HG03097 (cell line): Measurements from ENCODE around the gene KRT9.
"Not testable (repeated sequence)": the region's sequence is repeated elsewhere in the genome, so short reads cannot be mapped to it uniquely, and the experiment has no call there.

Source experiments
- ATAC-seq: cut with Tn5 transposase; IDR thresholded peaks from one replicate; pipeline ENCODE4 v1.9.1; 2021; ENCODE audit not compliant: unreplicated experiment, low FRiP score

The KRT9 gene, protein sequence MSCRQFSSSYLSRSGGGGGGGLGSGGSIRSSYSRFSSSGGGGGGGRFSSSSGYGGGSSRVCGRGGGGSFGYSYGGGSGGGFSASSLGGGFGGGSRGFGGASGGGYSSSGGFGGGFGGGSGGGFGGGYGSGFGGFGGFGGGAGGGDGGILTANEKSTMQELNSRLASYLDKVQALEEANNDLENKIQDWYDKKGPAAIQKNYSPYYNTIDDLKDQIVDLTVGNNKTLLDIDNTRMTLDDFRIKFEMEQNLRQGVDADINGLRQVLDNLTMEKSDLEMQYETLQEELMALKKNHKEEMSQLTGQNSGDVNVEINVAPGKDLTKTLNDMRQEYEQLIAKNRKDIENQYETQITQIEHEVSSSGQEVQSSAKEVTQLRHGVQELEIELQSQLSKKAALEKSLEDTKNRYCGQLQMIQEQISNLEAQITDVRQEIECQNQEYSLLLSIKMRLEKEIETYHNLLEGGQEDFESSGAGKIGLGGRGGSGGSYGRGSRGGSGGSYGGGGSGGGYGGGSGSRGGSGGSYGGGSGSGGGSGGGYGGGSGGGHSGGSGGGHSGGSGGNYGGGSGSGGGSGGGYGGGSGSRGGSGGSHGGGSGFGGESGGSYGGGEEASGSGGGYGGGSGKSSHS

DNA sequence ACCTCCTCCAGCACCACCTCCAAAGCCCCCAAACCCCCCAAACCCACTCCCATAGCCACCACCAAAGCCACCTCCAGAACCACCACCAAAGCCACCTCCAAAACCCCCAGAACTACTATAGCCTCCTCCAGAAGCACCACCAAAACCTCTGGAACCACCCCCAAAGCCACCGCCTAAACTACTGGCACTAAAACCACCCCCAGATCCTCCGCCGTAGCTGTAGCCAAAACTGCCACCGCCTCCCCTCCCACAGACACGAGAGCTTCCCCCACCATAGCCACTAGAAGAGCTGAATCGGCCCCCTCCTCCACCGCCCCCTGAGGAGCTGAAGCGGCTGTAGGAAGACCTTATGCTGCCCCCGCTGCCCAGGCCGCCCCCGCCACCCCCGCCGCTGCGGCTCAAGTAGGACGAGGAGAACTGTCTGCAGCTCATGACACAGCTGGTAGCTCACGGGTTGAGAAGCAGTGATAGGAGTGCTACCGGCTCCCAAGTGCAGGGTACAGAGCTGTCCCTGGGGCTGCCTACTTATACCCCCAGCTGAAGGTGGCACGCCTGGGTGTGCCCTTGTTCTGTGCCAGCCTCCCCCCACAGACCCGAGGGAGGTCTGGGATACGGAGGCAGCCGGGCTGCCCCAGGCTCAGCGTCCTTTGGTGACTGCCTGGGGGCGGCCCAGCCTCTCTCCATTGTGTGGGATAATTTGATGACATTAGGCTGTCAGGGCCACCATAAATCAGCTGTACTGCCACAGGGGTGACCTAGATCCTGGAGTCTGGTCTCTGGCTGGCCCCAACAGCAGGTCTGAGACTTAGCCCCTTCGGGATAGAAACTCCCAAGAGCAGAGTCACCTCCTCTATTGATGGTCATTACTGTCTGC is at the start of gene KRT9:
TSS of gene KRT9 (minus strand) at position 499 of the 874 bp plus-strand sequence. CDS start at position 432, 67 bp downstream.
- no peak for ATAC-seq

DNA sequence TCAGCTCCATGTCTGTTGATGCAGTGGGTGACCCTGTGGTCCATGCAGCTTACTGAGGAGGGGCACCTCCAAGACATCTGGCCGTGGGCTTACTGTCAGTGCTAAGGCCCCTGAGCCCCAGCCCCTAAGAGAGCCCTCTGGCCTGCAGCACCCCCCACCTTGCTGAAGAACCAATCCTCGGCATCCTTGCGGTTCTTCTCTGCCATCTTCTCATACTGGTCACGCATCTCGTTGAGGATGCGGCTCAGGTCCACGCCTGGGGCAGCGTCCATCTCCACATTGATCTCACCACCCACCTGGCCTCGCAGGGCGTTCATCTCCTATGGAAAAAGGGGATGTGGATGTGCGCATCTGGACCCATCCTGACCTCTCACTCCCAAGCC is 49.6 kb upstream of the KRT9 start:
- not testable (repeated sequence) for ATAC-seq

DNA sequence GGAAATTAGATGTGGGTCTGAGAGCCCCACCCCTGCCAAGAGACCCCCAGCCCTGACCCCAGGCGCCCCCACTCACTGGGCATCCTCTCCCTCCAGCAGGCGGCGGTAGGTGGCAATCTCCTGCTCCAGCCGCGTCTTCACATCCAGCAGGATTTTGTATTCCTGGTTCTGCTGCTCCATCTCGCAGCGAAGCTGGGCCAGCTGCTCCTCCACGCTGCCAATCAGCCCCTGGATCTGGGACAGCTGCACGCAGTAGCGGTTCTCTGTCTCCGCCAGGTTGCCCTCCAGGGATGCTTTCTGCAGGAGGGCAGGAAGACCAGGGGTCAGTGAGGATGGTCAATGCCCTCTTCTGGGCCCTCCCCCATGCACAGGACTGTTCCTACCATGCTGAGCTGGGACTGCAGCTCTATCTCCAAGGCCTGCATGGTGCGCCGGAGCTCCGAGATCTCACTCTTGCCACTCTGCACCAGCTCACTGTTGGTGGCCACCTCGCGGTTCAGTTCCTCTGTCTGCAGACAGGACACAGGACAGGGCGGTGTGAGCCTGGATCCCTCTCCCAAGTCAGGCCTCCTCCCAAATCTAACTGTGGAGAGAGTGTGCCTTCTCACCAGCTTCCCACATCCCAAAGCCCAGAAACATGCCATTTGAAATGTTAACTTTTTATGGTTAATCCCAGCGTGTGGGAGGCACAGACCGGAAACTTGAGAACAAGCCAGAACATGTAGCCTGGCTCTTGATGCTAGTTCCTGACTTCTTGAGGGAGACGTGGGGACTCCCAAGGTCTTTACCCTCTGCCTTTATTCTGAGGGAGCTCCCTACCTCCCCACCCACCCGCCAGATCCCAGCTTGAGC is 49.0 kb upstream of the KRT9 start:
- no peak for ATAC-seq

DNA sequence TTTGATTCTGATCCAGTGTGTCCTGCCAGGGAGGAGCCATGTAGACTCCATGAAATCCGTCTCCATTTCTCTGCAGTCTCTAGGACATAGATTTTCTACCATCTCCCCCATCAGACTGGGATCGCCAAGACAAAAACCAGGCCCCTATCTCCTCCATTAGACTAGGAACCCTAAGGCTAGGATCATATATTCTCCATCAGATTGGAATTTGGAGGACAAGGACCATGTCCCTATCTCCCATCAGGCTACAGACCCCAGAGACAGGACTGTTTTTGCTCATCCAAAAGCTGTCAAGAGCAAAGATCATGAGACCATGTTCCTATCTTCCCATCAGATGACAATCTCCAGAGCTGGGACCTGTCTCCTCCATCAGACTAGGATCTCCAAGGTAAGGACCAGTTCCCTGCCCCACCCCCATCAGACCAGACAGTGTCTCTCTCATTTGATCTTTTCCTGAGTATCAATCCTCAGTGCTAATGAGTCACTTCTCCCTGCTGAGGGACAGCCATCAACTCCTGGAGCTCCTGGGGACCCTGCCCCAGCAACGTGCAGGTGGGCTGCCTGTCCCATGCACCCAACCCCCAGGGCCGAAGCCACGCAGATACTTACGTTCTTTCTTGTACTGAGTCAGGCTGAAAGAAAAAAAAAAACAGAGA is 48.2 kb upstream of the KRT9 start:
- not testable (repeated sequence) for ATAC-seq

DNA sequence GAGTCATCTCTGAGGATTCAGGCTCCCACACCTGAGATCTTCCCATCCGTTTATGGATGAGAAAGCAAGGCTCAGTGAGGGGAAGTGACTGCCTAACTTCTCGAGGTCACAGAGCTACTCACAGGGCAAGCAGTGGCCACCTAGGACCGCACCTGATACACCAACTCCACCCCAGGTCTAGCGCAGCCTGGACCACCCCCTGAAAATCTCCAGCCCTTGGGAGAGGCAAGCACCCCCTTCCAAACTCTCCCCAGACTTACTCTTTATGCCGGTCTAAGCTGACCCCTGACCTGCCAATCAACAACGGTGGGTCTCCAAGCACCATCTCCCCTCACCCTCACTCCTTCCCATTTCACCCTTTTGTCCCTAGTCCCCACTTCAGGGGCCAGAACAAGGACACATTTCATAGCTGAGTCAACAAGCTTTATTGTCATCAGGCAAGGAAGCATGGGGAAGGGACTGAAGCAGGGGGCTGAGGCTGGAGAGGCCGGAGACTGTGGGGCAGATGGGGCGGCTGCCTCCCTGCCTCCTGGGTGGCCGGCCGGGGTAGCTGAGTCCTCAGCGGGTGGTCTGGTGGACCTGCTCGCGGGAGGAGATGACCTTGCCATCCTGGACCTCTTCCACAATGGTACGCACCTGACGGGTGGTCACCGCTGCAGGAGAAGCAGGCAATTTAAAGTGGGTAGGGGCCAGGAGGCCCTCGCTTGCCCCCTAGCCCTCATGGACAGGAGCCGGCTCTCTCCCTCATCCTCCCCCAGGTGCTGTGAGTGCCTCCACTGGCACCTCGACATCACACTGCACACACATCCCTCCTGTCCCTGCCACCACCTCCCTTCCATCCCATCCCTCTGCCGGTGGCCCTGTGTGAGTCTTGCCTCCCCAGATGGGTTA is 47.4 kb upstream of the KRT9 start:
- ATAC-seq = no peak

DNA sequence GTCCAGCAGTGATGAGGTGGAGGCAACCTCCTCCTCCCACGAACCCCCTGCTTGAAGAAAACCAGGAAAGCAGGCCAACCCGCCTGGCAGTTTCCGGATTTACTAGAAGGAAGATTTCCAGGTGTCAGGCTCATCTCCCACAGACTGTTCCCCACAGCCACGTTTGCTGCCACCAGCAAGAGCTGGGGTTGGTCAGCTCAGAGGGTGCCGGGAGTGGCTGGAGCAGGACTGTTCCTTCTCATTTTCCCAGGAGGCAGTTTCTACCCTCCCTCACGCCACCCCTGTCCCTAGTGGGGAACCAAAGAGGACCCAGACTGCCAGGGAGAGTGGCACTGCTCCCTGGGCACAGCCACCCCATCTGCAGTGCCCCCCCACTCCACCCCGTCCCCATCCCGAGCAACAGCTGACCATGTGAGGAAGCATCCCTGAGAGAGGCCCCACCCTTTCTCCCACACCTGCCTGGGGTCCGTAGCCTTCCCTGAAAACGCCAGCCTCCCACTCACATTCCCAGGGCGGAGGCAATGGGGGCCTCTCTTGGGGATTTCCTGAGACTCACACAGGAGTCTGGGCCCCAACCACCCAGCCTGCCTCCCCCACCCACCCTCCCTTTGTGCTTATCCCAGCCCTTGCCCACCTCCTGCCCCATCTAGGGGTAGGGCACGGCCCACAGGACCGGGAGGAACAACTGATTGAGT is 46.6 kb upstream of the KRT9 start:
- no peak for ATAC-seq

DNA sequence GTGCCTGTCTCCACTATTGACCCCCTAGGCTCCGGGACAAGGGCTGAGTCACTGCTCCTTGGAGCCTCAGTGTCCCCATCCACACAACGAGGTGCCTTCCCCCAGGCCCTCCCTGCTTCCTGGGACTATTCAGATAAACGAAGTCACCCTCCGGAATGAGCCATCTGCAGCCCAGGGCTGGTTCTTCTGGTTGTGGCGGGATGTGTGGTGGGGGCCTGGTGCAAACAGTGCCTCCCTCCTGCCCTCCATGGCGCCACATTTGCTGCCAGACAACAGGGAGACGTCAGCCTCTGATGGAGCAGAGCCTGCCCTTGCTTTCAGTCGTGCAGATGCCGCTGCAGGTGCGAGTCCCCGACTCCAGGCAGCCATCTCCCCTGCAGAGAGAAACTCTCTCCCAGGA is 45.8 kb upstream of the KRT9 start:
- no peak for ATAC-seq

DNA sequence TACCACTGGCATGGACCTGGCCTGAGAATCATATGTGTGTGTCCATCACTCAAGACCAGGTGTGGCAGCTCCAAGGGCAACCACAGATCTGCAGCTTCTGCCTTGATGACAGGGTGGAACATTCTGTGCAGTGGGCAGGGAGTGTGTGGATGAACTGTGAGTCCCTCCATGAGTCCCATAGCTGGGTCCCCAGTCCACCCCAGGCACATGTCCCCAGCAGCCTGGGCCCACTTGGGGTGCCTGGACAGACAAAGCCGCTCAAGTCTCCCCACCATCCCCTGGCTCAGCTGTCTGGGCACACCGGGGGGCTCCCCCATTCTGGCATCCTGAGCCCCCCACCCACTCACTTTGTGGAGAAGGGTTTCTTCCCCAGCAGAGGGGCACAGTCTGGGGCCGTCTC is 45.3 kb upstream of the KRT9 start:
- no peak for ATAC-seq

DNA sequence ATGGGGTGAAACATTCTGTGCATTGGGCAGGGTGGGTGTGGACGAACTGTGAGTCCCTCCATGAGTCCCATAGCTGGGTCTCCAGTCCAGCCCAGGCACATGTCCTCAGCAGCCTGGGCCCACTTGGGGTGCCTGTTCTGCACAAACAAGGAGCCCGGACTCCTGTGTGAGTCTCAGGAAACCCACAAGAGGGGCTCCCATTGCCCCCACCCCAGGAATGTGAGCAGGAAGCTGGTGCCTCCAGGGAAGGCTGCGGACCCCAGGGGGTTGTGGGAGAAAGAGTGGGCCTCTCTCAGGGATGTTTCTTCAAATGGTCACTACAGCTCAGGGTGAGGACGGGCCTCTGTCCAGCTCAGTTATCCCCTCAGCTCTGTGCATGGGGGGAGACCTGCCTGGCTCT is 44.6 kb upstream of the KRT9 start:
- not testable (repeated sequence) for ATAC-seq

DNA sequence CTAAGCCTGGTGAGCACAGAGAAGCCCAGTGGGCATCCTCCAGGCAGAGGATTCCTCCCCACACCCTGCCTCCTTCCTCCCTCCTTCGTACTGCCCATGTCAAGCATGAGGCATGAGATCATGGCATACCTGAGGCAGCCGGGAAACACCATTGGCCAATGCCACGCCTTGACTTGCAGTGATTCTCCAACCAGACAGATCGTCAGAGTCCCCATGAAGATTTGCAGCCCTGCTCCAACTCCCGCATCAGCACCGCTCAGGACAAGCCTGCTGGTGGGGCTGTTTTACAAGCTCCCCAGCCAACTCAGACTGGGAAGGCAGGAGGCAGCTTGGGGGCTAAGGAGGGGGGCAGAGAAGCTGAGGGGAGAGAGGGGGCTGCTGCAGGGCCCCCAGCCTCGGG is 43.6 kb upstream of the KRT9 start:
- ATAC-seq = no peak

DNA sequence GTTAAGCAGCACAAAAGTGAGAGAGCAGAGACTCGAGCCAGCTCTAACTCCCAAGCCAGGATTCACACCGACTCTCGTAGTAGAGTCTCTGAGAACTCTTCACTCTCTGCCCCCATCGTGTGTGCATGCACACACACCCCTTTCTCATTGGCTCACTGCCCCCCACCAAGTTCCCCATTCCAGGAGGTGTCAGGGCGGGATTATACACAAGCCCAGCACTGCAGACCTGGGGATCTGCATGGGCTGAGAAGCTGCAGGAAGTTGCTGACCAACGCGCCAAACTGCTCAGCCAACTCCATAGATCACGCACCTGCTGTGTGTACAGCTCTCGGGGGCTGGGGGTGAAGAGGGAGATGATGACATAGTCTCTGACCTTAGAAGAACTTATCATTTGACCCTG is 42.9 kb upstream of the KRT9 start:
- not testable (repeated sequence) for ATAC-seq

DNA sequence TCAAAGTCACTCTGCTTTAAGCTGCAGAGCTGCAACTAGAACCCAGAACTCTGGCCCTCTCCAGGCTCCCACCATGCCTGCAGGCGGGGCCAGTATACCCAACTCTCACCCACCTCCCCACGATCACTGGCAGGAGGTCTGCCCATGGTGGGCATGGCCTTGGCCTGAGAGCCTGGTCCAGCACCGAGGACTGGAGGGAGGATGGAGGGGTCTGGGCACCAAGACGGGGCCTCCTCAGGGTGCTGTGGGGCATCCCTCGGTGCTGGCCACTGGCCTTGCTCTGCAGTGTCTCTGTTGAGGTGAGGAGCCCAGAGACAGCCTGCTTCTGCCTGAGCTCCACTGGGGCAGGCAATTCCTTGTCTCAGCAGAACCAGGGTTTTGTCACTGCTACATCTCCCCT is 42.2 kb upstream of the KRT9 start:
- no peak for ATAC-seq

DNA sequence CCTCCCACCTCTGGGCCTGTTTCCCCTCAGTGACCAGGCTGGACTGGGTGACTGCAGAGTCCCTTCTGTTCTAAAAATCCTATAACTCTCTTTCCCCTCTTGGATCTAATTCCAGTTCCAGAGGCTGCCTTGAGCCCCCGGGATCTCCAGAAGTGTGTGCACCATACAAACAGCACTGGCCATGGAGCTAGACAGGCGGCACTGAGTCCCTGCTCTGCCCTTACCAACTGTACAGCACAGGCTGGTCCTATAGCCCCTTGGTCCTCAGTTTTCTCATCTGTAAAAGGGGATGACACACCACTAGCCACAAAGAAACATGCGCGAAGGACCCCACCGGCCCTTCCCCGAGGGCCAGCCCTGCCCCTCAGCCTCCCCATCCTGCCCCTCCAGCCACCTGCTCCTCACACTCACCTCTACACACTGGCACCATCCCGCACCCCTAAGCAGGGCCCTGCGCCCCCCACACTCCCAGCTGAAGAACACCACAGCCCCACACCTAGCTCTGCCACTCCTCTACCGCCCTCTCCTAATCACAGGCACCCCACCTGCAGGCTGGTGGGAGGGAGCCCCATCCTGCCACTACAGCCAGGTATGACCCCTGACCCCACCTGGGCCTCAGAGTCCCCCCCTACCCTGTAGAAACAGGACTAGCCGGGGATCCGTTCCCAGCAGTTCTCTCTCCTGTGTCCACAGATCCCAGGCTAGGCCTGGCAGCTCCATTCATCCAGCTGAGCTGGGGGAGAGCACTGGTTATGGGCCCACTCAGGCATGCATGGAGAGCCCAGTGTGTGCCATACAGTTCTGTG is 41.6 kb upstream of the KRT9 start:
- no peak for ATAC-seq

DNA sequence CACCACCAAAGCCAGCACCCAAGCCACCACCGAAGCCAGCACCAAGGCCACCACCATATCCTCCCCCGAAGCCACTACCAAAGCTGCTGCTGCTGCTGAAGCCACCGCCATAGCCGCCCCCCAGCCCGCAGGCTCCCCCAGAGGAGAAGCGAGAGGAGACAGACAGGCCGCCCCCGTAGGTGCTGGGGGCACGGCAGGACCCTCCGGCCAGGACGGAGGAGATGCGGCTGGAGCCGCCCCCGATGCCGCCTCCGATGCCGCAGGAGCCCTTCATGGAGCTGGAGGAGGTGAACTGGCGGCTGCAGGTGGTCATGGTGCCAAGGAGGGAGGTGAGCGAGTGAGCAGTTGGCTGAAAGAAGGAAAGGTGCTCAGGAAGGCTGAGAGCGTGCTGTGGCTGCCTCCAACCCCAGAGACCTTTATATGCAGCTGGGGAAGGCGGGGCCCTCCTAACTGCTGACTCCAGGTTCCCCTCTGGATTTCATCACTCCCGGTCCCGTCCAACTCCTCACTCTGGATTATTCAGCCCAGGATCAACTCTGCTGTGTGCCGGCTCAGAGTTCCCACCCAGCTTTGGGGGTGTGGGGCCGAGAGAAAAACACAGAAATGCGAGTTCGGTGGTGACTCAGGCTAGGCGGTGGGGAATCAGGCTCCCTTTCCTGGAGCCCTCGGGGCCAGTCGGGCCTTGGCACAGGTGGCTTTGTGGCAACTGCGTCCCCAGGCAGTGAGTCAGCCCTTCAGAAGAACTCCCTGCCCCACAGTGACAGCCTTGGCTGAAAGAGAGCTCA is 40.7 kb upstream of the KRT9 start, which contains the start of gene KRT16:
TSS of gene KRT16 (minus strand) at position 392 of the 785 bp plus-strand sequence. CDS start at position 313, 79 bp downstream.
- not testable (repeated sequence) for ATAC-seq

DNA sequence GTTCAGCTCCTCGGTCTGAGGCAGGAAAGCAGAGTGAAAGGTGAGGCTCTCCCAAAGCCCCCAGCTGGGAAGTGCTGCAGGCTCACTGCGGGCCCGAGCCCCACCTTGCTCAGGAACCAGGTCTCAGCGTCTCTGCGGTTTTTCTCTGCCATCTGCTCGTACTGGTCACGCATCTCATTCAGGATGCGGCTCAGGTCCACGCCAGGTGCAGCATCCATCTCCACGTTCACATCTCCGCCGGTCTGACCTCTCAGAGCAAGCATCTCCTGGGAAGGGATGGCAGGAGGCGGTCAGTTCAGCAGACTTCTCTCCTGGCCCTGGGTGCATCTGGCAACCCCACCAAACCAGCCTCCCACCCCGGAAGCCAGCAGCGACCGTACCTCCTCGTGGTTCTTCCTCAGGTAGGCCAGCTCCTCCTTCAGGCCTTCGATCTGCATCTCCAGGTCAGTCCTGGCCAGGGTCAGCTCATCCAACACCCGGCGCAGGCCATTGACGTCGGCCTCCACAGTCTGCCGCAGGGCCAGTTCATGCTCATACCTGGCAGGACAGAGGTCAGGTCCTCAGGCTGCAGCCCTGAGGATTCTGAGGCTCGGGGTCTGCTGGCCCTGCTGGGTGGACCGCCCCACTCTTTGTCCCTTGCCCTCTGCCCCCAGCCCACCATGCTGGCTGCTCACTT is 39.2 kb upstream of the KRT9 start:
- no peak for ATAC-seq

DNA sequence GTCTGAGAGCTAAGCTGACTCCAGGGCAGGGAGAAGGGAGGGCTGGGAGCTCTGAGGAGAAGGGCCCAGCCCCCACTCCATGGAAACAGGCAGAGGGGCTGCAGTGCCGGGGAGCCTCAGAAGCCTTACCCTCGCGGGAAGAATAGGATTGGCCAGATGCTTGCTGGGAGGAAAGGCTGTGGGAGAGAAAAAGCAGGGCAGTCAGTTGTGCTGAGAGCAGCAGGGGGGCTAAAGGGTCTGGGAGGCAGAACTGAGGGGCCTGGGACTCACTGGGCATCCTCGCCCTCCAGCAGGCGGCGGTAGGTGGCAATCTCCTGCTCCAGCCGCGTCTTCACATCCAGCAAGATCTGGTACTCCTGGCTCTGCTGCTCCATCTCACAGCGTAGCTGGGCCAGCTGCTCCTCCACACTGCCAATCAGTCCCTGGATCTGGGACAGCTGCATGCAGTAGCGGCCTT is 38.2 kb upstream of the KRT9 start:
- ATAC-seq = not testable (repeated sequence)
